Measurements from ENCODE around the gene IGSF21.

The IGSF21 gene

DNA sequence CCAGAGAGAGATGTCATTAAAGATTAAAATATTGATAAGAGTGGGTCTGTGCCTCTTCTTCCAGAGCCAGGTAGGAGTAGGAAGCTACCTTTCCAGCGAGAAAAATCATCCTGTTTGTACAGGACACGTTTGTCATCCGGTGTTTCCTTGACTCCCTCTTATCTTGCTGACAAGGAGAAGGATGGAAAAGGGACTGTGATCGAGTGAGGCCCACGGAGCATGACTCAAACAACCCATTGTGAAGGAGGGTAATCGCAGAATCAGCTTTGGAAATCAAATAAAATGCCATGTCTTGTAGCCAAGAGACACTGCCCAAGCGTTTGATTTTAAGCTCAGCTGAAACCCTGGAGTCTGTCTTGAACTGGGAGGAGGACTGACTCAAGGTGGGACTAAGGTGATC is 97.7 kb downstream of the IGSF21 start:
- TF ChIP-seq, protein P1, sequence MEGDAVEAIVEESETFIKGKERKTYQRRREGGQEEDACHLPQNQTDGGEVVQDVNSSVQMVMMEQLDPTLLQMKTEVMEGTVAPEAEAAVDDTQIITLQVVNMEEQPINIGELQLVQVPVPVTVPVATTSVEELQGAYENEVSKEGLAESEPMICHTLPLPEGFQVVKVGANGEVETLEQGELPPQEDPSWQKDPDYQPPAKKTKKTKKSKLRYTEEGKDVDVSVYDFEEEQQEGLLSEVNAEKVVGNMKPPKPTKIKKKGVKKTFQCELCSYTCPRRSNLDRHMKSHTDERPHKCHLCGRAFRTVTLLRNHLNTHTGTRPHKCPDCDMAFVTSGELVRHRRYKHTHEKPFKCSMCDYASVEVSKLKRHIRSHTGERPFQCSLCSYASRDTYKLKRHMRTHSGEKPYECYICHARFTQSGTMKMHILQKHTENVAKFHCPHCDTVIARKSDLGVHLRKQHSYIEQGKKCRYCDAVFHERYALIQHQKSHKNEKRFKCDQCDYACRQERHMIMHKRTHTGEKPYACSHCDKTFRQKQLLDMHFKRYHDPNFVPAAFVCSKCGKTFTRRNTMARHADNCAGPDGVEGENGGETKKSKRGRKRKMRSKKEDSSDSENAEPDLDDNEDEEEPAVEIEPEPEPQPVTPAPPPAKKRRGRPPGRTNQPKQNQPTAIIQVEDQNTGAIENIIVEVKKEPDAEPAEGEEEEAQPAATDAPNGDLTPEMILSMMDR (IDR thresholded peaks at IDR 0.05; ENCODE audit: low read depth, low read length, missing control alignments): no peak
- H3K4me3 ChIP-seq (replicated peaks; ENCODE audit: low read depth, low read length): no peak overlapping the region
- no peak for DNase-seq (ENCODE audit: extremely low read depth, low read depth)

DNA sequence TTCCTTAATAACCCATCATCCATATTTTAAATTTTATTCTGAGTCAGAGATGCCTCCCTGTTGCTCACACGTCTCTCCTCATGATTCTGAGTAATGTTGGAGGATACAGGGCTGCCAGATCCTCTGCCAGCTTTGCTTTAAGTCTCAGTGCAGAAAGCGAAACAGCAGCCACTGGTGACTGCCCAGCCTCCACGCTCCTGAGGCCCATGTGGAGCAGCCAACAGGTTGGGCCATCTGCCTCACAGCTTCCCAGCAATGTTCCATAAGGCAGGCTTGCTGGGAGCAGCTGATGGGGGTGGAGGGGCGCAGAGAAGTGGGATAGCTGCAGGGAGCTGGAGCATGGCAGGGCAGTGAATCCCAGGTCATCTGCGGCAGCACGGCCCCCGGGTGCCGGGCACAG is 104.2 kb downstream of the IGSF21 start:
- TF ChIP-seq, protein P1 (IDR thresholded peaks at IDR 0.05; ENCODE audit: low read depth, low read length, missing control alignments): no peak
- no peak for DNase-seq (ENCODE audit: extremely low read depth, low read depth)
- H3K4me3 ChIP-seq (replicated peaks; ENCODE audit: low read depth, low read length): no peak overlapping the region

DNA sequence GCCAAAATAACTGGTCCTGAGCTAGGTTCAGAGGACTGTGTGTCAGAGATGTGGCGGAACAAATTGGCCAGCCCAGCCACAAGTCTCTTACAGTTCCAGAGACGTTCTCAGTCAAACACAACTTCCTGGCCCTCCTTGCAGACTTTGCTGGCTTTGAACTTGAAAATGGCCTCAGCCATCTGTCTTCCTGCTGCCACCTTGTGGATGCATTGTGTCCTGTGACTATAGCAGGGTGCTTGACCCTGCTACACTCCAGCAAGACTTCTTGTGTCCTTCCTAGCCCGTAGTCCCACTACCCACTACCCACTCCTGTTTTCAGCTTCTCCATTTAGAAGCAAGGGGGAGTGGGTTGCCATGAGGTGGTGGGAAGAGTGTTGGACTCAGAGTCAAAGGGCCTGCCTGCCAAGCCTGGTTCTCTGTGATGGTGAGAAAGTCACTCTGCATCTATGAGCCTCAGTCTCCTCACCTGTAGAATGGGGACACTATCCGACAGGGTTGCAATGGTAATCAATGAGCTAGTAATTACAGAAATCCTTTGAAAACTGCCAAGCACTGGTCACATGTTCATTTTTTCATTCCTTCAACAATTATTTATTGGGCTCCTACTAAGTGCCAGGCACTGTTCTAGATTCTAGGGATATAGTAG is 109.9 kb downstream of the IGSF21 start:
- H3K4me3 ChIP-seq (replicated peaks; ENCODE audit: low read depth, low read length): no peak overlapping the region
- TF ChIP-seq, protein P1 (IDR thresholded peaks at IDR 0.05; ENCODE audit: low read depth, low read length, missing control alignments): peak; percentile 21
- no peak for DNase-seq (ENCODE audit: extremely low read depth, low read depth)

DNA sequence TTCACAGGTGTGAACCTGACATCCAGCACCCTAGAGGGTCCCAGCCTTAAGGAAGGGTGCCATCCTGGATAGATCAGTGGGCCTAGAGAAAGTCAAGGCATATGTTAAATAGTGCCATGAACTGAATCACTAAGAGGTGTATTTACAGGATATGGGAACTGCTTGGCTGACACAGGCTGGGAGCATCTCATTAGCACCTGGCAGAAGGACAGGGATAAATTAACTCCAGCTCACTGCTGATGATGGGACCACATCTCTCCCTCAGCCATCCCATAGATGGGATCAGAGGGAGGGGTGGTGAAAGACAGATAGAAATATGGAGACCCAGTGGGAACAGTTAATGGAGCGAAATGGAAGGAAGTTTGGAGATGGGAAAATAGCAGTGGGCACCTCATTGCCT is 122.0 kb downstream of the IGSF21 start:
- TF ChIP-seq, protein P1 (IDR thresholded peaks at IDR 0.05; ENCODE audit: low read depth, low read length, missing control alignments): no peak
- DNase-seq (ENCODE audit: extremely low read depth, low read depth): no peak

DNA sequence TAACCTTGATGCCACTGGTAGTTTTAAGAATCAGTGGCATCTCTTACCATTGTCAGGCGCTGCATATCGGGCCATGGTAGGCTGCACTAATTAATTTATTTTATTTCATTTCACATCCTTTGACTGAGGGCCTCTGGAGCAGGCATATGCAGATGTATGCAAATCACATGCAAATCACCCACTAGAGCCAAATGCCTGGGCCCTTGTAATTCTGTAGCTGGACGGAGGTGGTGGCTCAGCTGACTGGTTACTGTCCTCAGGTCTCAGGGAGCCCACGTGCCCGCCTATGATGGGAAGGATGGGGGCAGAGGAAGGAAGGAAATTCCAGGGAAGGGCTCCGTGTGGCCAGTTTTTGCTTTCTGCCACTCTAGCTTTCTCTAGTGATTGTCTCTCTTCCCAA is 122.7 kb downstream of the IGSF21 start:
- H3K4me3 ChIP-seq (replicated peaks; ENCODE audit: low read depth, low read length): no peak overlapping the region
- DNase-seq (ENCODE audit: extremely low read depth, low read depth): no peak
- TF ChIP-seq, protein P1 (IDR thresholded peaks at IDR 0.05; ENCODE audit: low read depth, low read length, missing control alignments): no peak

More for the DNA sequence above, 122.0 kb downstream of the IGSF21 start:
- H3K4me3 ChIP-seq (replicated peaks; ENCODE audit: low read depth, low read length): no peak overlapping the region

DNA sequence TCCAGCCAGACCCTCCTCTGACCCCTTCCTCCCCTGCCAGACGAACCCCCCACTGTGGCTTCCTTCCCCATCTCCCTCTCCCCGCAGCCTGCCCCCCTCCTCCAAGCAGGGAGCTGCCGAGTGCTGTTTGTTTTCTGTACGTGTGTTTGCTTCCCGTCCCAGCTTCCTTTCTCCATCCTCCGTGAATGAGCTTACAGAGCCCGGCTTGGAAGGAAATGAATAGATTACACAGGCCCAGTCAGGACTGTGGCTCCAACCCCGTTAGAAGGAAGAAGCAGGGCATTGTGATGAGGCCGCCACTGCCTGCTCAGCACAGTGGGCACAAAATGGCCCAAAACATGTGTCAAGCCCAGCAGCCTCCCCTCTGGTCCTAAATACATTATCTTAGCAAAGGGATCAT is 123.2 kb downstream of the IGSF21 start:
- H3K4me3 ChIP-seq (replicated peaks; ENCODE audit: low read depth, low read length): no peak overlapping the region
- no peak for DNase-seq (ENCODE audit: extremely low read depth, low read depth)
- TF ChIP-seq, protein P1 (IDR thresholded peaks at IDR 0.05; ENCODE audit: low read depth, low read length, missing control alignments): no peak

DNA sequence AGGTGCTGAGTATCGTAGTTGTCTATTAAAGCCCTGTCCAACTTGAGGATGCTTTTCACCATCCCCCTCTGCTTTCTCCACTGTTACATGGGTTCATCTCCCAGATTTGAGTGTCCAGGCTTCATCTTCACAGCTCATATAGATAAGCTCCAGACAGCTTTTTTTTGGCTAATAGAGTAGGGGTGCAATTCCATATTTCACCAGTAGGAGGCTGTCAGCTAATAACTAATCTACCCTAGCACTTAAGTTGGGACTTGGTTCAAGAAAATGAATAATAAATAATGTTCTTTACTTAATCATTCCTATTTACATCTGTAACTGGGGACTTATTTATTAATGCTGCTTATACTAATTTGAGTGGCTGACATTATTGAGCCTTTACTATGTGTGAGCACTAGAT is 124.5 kb downstream of the IGSF21 start:
- H3K4me3 ChIP-seq (replicated peaks; ENCODE audit: low read depth, low read length): no peak overlapping the region
- TF ChIP-seq, protein P1 (IDR thresholded peaks at IDR 0.05; ENCODE audit: low read depth, low read length, missing control alignments): peak; percentile 38
- DNase-seq (ENCODE audit: extremely low read depth, low read depth): no peak

Measured in HFF-Myc (cell line).